Erythroblast (primary cell): ENCODE measurements around the gene UBASH3B.

ENCODE experiments used
- GATA1 ChIP-seq: IDR thresholded peaks from 2 replicates; pipeline ENCODE4 v1.6.1; 2011; ENCODE audit warnings: low read depth, mild to moderate bottlenecking, control low read depth, low read length, moderate library complexity
- POLR2A ChIP-seq: IDR thresholded peaks from 2 replicates; pipeline ENCODE4 v1.6.1; 2011; ENCODE audit warnings: mild to moderate bottlenecking, low read length

DNA sequence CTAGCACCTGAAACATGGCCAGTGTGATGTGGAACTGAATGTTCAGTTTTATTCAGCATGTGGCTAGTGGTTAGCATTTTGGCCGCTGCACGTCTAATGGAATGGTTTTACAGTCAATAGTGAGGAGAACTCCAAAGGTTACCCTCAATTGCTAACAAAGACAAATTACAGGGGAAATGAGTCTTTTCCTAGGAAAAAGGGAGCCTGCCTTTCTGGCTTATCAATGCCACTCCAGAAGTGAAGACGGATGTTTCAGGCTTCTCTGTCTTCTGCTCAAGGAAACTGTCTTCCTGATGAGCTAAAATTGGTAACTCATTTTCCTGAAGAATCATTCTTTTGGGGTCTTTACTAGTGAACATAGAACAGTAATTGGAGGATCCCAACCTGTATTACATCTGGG lies 98.5 kb downstream of the UBASH3B start:
- TF ChIP-seq POLR2A (no peak), GATA1 (no peak)
